Left ventricle myocardium superior (tissue), 1 donor: ENCODE measurements around the gene IFITM1. TPM values are rescaled to one million over a fixed set of nuclear protein-coding genes. Genes with fewer than 3 reads are reported as not detected.
"Not testable (repeated sequence)": the region's sequence is repeated elsewhere in the genome, so short reads cannot be mapped to it uniquely, and the experiment has no call there.

Experiments
- ATAC-seq: fragments of 200-7000 bp; cut with Tn5 transposase; one replicate; pipeline ENCODE4 v1.9.1; 2020; ENCODE audit warnings: mild to moderate bottlenecking, moderate library complexity
- DNase-seq: peaks from one replicate; pipeline ENCODE4 v3.0.0-alpha.2; 2020
- intact Hi-C: fragments of 100-400 bp; cut with micrococcal nuclease; formaldehyde crosslinking; loops from one replicate; pipeline ENCODE4 v1.11.0; 2022
- total RNA-seq: library from RNA; stranded (reverse); fragmentation: NEBNext Ultra II Directional; extraction: Animal tissue kit (Norgen Biotek cat#: 25700); gene quantifications from one replicate; pipeline ENCODE4 v1.2.1, GENCODE V29; 2021
- donor health status: DM: no; HTN: yes; CAD: no; lungs with severe emphysema.

Gene IFITM1
- total RNA-seq, 1 donor from 2014 or later, result 101 TPM

DNA sequence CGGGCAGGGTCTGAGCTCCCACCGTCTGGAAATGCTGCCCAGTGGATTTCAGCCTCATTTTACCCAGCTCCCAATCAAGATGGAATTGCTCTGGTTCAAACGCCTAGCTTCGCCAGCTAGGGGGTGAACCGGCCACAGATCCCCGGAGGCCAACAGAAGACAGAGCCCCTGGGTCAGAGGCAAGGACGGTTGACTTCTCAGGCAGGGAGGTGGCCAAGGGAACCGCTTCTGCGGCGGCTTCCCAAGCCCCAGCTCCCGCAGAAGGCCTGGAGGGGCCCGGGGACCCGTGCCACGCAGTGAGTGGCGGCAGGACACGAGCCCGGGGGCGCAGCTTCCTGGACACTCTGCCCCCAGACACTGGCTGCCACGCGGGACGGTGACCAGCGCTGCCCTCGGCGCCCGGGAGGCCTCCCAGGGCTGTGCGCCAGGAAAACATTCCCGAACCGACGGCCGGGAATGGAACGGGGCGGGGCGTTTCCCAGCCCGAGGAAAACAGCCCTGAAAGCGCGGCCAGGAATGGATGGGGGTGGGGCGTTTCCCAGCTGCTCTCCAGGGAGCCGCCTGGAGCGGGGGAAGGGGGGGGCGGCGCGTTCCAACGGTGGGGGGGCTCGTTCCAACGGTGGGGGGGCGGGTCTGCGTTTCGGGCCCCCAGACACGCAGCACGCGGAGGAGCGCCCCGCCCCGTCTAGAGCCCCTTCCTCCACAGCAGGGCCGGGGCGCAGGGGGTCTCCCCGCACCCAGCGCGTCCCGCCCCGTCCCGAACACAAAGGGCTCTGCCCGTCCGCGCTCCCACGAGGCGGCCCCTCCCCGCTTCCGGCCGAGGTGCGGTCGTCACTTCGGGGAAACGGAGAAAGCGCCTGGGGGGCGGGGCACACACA, 42.0 kb downstream of the IFITM1 start:
- DNase-seq, result peak; percentile 96
- intact Hi-C loops, result no loop called here
- peak; percentile 86 for ATAC-seq

DNA sequence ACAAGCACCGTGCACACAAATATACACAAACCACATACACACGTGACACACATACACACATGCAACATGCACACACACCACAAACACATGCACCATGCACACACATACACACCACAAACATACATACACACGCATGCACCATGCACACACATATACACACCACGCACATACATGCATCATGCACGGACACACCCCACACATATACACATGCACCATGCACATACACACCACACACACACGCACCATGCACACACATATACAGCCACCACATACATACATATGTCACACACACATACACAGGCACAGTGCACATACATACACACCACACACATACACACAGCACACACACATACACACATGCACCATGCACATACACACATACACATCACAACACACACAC, 42.8 kb downstream of the IFITM1 start:
- ATAC-seq (no peak), DNase-seq (no peak)
- intact Hi-C loops, result no loop called here

DNA sequence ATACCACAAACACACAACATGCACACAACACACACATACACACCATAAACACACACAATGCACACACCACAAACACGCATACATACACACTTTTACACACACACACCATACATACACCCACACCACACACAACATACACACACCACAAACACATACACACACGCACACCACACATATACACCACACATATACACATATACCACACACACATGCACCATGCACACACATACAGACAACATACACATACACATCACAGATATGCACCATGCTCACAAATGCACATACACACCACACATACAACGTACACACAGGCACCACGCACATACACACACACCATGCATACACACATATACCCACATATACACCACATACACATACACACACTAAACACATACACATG, 43.7 kb downstream of the IFITM1 start:
- ATAC-seq, result no peak
- intact Hi-C loops, result no loop called here

DNA sequence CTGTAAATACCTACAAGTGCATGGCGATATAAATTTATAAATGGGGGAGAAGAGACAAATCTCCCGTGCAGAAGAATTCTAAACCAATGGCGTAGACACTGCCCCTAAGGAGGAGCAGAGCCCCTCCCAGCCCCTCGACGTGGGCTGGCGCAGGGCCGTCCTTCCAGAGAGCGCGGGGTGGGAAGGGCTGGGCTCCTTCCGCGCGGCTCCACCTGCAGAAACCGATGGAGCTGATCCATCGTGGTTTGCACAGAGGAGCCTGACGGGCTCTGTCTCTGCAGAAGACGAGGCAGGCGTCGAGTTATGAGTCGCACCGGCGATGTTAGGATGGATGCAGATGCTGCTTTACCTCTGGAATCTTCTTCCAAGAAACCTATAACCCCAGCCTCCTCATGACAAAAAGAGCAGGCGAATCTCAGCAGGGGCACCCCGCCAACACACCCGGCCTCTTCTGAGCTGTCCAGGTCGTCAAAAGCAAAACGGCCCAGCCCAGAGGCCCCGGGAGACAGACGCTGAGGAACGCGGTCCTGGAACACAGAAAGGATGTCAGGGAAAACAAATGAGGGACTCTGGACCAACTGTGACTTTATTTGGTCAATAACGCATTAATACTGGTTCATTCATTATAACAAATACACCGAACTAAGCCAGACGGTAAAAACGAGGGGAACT, 44.4 kb downstream of the IFITM1 start:
- ATAC-seq, result no peak
- intact Hi-C loops, result no loop called here
- DNase-seq, result no peak

More for the DNA sequence above, 43.7 kb downstream of the IFITM1 start:
- DNase-seq, result no peak

DNA sequence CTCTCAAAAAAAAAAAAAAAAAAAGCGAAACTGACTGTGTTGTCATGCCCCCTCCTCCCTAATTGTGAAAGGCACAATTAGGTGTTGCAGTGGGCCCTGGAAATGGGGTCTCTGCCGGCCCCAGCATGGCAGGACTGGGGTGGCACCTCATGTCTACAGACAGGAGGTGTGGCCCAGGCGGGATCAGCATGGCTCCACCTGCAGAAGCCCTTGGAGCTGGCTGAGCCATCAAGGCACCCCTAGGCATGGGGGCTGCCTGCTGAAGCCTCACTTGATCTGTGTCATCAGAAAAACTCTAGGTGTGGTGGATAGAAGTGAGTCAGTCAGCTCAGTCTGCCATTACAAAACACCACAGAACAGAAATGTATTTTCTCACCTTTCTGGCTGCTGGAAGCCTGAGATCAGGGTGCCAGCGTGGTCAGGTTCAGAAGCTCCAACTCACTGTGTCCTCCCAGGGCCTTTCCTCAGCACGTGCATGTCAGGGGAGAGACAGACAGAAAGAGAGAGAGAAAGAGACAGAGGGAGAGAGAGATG, 45.4 kb downstream of the IFITM1 start:
- intact Hi-C loops, result no loop called here
- ATAC-seq (no peak), DNase-seq (no peak)

DNA sequence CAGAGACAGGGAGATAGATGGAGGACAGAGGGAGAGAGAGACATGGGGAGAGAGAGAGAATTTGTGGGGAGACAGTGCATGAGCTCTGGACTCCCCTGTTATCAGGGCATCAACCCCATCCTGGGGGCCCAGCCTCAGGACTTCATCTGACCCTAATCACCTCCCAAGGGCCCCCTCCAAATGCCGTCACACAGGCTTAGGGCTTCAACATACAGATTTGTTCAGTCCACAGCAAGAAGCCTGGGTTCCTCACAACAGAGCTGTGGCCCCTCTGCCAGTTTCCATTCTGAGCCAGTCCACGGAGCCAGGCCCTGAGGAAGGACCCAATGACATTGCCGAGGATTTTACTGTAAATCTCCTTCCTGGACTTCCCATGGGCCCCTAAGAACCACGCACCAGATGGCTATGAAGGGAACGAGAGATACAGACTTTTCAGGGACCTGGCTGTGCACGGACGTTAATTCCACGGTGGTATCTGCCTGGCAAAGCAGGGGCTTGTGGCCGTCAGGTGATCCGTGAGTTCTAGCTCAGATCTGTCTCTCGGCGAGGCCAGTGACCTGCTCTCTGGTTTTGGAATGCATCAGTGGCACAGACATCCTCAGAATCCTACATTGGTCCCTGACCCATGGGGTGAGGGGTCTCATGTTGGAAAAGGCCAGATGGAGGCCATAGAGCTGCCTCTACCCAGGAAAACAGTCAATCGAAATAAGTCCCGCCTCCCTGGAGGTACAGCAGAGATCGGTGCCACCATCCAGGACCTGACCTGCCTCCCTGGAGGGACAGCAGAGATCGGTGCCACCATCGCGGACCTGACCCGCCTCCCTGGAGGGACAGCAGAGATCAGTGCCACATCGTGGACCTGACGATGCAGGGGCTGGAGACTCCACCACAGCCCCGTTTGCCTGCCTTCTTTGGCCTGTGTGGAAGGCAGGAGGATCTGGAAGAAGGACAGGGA, 46.8 kb downstream of the IFITM1 start:
- DNase-seq (no peak), ATAC-seq (no peak)
- intact Hi-C loops, result loop anchor here (5.0 kb wide), 1 partner anchor 158 kb away; no protein-coding TSS in a partner anchor

DNA sequence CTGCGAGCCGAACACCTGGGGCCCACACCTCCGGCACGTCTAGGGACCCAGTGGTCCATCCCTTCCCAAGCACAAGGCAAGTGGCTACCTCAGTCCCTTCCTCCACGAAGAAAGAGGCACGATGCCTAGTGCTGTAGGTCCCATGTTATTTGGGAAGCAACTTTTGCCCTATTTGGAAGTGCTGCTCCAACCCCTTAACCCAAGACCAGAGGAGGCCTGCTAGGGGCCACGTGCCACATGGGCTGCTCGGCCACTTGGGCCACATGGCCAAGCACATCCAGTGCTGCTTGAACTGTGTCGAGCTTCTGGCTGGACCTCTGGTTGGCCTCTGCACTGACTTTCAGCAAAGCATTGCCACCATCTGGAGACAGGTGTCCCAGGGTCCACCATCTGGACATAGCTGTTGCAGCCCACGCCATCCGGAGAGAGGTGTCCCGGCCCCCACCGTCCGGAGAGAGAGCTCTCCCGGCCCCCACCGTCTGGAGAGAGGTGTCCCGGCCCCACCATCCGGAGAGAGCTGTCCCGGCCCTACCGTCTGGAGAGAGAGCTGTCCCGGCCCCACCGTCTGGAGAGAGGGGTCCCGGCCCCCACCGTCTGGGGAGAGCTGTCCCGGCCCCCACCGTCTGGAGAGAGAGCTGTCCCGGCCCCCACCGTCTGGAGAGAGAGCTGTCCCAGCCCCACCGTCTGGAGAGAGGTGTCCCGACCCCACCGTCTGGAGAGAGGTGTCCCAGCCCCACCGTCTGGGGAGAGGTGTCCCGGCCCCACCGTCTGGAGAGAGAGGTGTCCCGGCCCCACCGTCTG, 49.0 kb downstream of the IFITM1 start:
- ATAC-seq (no peak), DNase-seq (no peak)
- intact Hi-C loops, result loop anchor here (5.0 kb wide), 1 partner anchor 161 kb away; no protein-coding TSS in a partner anchor

DNA sequence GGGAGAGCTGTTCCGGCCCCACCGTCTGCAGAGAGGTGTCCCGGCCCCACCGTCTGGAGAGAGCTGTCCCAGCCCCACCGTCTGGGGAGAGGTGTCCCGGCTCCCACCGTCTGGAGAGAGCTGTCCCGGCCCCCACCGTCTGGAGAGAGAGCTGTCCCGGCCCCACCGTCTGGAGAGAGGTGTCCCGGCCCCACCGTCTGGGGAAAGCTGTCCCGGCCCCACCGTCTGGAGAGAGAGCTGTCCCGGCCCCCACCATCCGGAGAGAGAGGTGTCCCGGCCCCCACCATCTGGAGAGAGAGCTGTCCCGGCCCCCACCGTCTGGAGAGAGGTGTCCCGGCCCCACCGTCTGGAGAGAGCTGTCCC, 49.6 kb downstream of the IFITM1 start:
- not testable (repeated sequence) for DNase-seq, ATAC-seq
- intact Hi-C loops, result loop anchor here (5.0 kb wide), 1 partner anchor 161 kb away; no protein-coding TSS in a partner anchor

DNA sequence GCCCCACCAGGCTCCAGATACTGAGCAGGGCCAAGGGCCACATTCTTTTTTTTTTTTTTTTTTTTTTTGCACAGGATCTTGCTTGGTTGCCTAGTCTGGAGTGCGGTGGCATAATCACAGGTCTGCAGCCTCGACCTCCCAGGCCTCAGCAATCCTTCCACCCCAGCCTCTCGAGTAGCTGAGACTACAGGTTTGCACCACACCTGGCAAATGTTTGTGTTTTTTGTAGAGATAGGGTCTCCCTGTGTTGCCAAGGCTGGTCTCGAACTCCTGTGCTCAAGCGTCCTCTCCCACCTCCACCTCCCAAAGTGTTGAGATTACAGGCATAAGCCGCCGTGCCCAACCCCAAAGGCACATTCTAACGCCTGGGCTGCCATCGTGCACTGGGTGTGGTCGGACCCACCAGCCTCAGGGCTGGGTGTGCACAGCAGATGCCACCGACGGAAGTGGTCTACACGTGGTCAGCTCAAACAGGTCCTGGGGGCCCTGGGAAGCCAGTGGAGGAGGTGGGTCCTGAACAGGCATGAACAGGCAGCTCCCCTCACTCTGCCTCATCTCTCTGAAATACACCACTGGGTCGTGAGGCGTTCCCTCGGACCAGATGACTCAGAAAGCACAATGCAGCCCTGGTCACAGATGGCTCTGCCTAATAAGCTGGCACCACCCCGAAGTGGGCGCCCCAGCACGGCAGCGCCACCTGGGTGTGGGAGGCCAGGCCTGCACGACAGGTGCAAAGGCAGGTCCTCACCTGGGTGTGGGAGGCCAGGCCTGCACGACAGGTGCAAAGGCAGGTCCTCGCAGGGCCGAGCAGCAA, 50.3 kb downstream of the IFITM1 start:
- ATAC-seq (peak; percentile 14), DNase-seq (no peak)
- intact Hi-C loops, result loop anchor here (5.0 kb wide), 1 partner anchor 162 kb away; no protein-coding TSS in a partner anchor

Other genes starting within 250 kb of the IFITM1 start
- not detected for gene SCGB1C1, start 121.0 kb upstream of the IFITM1 start, total RNA-seq
- gene BET1L, start 106.6 kb upstream of the IFITM1 start, total RNA-seq, result 24.0 TPM
- 60.3 TPM for gene RIC8A, start 106.3 kb upstream of the IFITM1 start, total RNA-seq
- gene SIRT3, start 77.7 kb upstream of the IFITM1 start, total RNA-seq, result 41.4 TPM
- gene PSMD13, start 77.1 kb upstream of the IFITM1 start, total RNA-seq, result 92.3 TPM
- gene NLRP6, start 35.6 kb upstream of the IFITM1 start, total RNA-seq, result 0.32 TPM
- 7.2 TPM for gene PGGHG, start 24.9 kb upstream of the IFITM1 start, total RNA-seq
- not detected for gene IFITM5, start 14.5 kb upstream of the IFITM1 start, total RNA-seq
- 200 TPM for gene IFITM2, start 6.2 kb upstream of the IFITM1 start, total RNA-seq
- 259 TPM for gene IFITM3, start 6.8 kb downstream of the IFITM1 start, total RNA-seq
- 0.50 TPM for gene B4GALNT4, start 55.5 kb downstream of the IFITM1 start, total RNA-seq
- 0.84 TPM for gene PKP3, start 80.2 kb downstream of the IFITM1 start, total RNA-seq
- gene SIGIRR, start 101.0 kb downstream of the IFITM1 start, total RNA-seq, result 47.5 TPM
- gene ANO9, start 128.0 kb downstream of the IFITM1 start, total RNA-seq, result 1.3 TPM
- 31.8 TPM for gene PTDSS2, start 136.2 kb downstream of the IFITM1 start, total RNA-seq
- 171 TPM for gene RNH1, start 193.2 kb downstream of the IFITM1 start, total RNA-seq
- 67.1 TPM for gene HRAS, start 221.5 kb downstream of the IFITM1 start, total RNA-seq
- 0.22 TPM for gene LRRC56, start 223.5 kb downstream of the IFITM1 start, total RNA-seq
- gene LMNTD2, start 246.7 kb downstream of the IFITM1 start, total RNA-seq, result 0.20 TPM
- 4.6 TPM for gene RASSF7, start 246.9 kb downstream of the IFITM1 start, total RNA-seq